C4-2B (cell line): ENCODE measurements around the gene PRR7.

Experiments
- H3K27ac ChIP-seq: fragments of 450-650 bp; 2 replicates; pipeline ENCODE4 v1.5.1; 2017
- CTCF ChIP-seq: fragments of 450-650 bp; conservative IDR thresholded peaks from 2 replicates; pipeline ENCODE4 v1.5.1; 2017; ENCODE audit warnings: mild to moderate bottlenecking
- ZFX ChIP-seq: fragments of 450-650 bp; IDR thresholded peaks from 2 replicates; pipeline ENCODE4 v1.6.1; 2017

Gene PRR7

GRCh38 chr5:177434437-177434836 is 12.2 kb upstream of the PRR7 start:
- H3K27ac ChIP-seq: no peak overlapping the region
- TF ChIP-seq CTCF (no peak), ZFX (no peak)

GRCh38 chr5:177434942-177435738 is 11.5 kb upstream of the PRR7 start:
- H3K27ac ChIP-seq: no peak overlapping the region
- TF ChIP-seq CTCF: no peak

- TF ChIP-seq CTCF: no peak
- TF ChIP-seq ZFX: no peak
- H3K27ac ChIP-seq: no peak overlapping the region
These were observed 10.6 kb upstream of the PRR7 start for GRCh38 chr5:177435847-177436536.

- H3K27ac ChIP-seq: no peak overlapping the region
- TF ChIP-seq ZFX (no peak), CTCF (no peak)
These were observed 9.0 kb upstream of the PRR7 start for GRCh38 chr5:177437623-177438022.

- H3K27ac ChIP-seq: no peak overlapping the region
- TF ChIP-seq CTCF (no peak), ZFX (no peak)
These were observed 8.1 kb upstream of the PRR7 start for GRCh38 chr5:177438468-177438867.

- TF ChIP-seq ZFX (no peak), CTCF (no peak)
- H3K27ac ChIP-seq: no peak overlapping the region
These were observed 7.0 kb upstream of the PRR7 start for GRCh38 chr5:177439518-177440053.
